Endothelial cell (in vitro differentiated cells): ENCODE data around the gene KIR3DL1. TPM values are rescaled to one million over a fixed set of nuclear protein-coding genes. Genes with fewer than 3 reads are reported as not detected.

Experiments
- DNase-seq: peaks from one replicate; pipeline ENCODE4 v3.0.0; 2021; ENCODE audit warnings: low spot score
- H3K27ac Mint-ChIP-seq: one replicate; pipeline ENCODE4 v1.8.0; 2021; ENCODE audit warnings: mixed read lengths, inconsistent platforms; ENCODE audit not compliant: unreplicated experiment
- H3K27me3 Mint-ChIP-seq: one replicate; pipeline ENCODE4 v1.8.0; 2021; ENCODE audit warnings: mild to moderate bottlenecking, moderate library complexity, mixed read lengths, inconsistent platforms; ENCODE audit not compliant: unreplicated experiment
- H3K36me3 Mint-ChIP-seq: one replicate; pipeline ENCODE4 v1.8.0; 2021; ENCODE audit warnings: mild to moderate bottlenecking, low read depth, mixed read lengths, inconsistent platforms; ENCODE audit not compliant: unreplicated experiment
- H3K4me1 Mint-ChIP-seq: one replicate; pipeline ENCODE4 v1.8.0; 2021; ENCODE audit warnings: mild to moderate bottlenecking, mixed read lengths, inconsistent platforms; ENCODE audit not compliant: unreplicated experiment
- H3K4me3 Mint-ChIP-seq: one replicate; pipeline ENCODE4 v1.8.0; 2021; ENCODE audit warnings: mild to moderate bottlenecking, mixed read lengths, inconsistent platforms; ENCODE audit not compliant: unreplicated experiment
- H3K9me3 Mint-ChIP-seq: one replicate; pipeline ENCODE4 v1.8.0; 2021; ENCODE audit warnings: mixed read lengths, inconsistent platforms; ENCODE audit not compliant: unreplicated experiment
- CTCF ChIP-seq: fragments of 200-600 bp; sonication (generic); IDR thresholded peaks from one replicate; pipeline ENCODE4 v1.5.0; 2021; ENCODE audit warnings: antibody characterized with exemption; ENCODE audit not compliant: unreplicated experiment
- total RNA-seq: library from RNA; stranded (reverse); fragmentation: NEBNext Ultra II Directional; extraction: Animal tissue kit (Norgen Biotek cat#: 25700); gene quantifications from one replicate; pipeline ENCODE4 v1.2.1, GENCODE V29; 2021; ENCODE audit not compliant: unreplicated experiment

KIR3DL1 gene
- total RNA-seq, 1 donor from 2014 or later = not detected

GRCh38 chr19:54873990-54874389, 57.7 kb downstream of the KIR3DL1 start, which contains the start of gene FCAR:
FCAR (plus strand) TSS chr19:54874235; CDS start chr19:54874290, 55 bp downstream.
- peaks cover 6% of the 10 kb centered on the region for H3K4me1 Mint-ChIP-seq
- H3K9me3 Mint-ChIP-seq = no peaks in the 10 kb centered on the region
- no peaks in the 10 kb centered on the region for H3K36me3 Mint-ChIP-seq
- H3K27me3 Mint-ChIP-seq = no peaks in the 10 kb centered on the region
- H3K27ac Mint-ChIP-seq = no peak within 1 kb of the TSS
- no peak for TF ChIP-seq CTCF
- H3K4me3 Mint-ChIP-seq = no peak within 1 kb of the TSS
- no peak for DNase-seq

- H3K27me3 Mint-ChIP-seq = peaks cover 2% of the 10 kb centered on the region
- no peaks in the 10 kb centered on the region for H3K36me3 Mint-ChIP-seq
- no peaks in the 10 kb centered on the region for H3K9me3 Mint-ChIP-seq
- no peak overlapping the region for H3K4me3 Mint-ChIP-seq
- H3K27ac Mint-ChIP-seq = no peak overlapping the region
- no peak for DNase-seq
- H3K4me1 Mint-ChIP-seq = peaks cover 6% of the 10 kb centered on the region
- TF ChIP-seq CTCF = no peak
Measured at GRCh38 chr19:54875506-54875905, 59.2 kb downstream of the KIR3DL1 start.

DNA sequence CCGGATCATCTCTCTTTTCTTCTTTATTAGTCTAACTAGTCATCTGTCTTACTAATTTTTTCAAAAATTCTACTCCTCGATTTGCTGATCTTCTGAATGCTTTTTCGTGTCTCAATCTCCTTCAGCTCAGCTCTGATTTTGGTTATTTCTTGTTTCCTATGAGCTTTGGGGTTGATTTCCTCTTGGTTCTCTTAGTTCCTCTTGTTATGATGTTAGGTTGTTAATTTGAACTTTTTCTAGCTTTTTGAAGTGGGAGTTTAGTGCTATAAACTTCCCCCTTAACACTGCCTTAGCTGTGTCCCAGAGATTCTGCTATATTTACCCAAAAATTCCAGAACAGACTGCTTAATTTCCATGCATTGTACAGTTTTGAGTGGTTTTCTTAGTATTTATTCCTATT, 61.2 kb downstream of the KIR3DL1 start:
- no peaks in the 10 kb centered on the region for H3K36me3 Mint-ChIP-seq
- no peak for DNase-seq
- H3K4me3 Mint-ChIP-seq = no peak overlapping the region
- H3K4me1 Mint-ChIP-seq = peaks cover 6% of the 10 kb centered on the region
- peaks cover 2% of the 10 kb centered on the region for H3K27me3 Mint-ChIP-seq
- TF ChIP-seq CTCF = no peak
- no peaks in the 10 kb centered on the region for H3K9me3 Mint-ChIP-seq
- H3K27ac Mint-ChIP-seq = no peak overlapping the region

Other genes starting within 250 kb of the KIR3DL1 start
- gene LILRA2, start 242.7 kb upstream of the KIR3DL1 start, total RNA-seq = not detected
- gene LILRA1, start 222.8 kb upstream of the KIR3DL1 start, total RNA-seq = not detected
- not detected for gene LILRB1, start 186.0 kb upstream of the KIR3DL1 start, total RNA-seq
- gene LILRB4, start 153.5 kb upstream of the KIR3DL1 start, total RNA-seq = not detected
- not detected for gene KIR3DL3, start 92.0 kb upstream of the KIR3DL1 start, total RNA-seq
- gene KIR2DL3, start 78.0 kb upstream of the KIR3DL1 start, total RNA-seq = not detected
- not detected for gene KIR2DL1, start 46.7 kb upstream of the KIR3DL1 start, total RNA-seq
- gene KIR2DL4, start 12.9 kb upstream of the KIR3DL1 start, total RNA-seq = not detected
- not detected for gene KIR2DS4, start 16.2 kb downstream of the KIR3DL1 start, total RNA-seq
- gene KIR3DL2, start 34.0 kb downstream of the KIR3DL1 start, total RNA-seq = not detected
- gene FCAR, start 57.8 kb downstream of the KIR3DL1 start, total RNA-seq = not detected
- gene NCR1, start 89.7 kb downstream of the KIR3DL1 start, total RNA-seq = not detected
- 0.69 TPM for gene NLRP7, start 131.1 kb downstream of the KIR3DL1 start, total RNA-seq
- gene NLRP2, start 149.9 kb downstream of the KIR3DL1 start, total RNA-seq = 0.31 TPM
- gene GP6, start 221.8 kb downstream of the KIR3DL1 start, total RNA-seq = 1.2 TPM
- 13.5 TPM for gene RDH13, start 246.7 kb downstream of the KIR3DL1 start, total RNA-seq